ENCODE data around the gene ZNF407. TPM values are rescaled to one million over a fixed set of nuclear protein-coding genes. Genes with fewer than 3 reads are reported as not detected.

ZNF407 gene
- total and polyA plus RNA-seq, 2 experiments from 2014 or later, result 2.1 to 10.4 TPM

- no peak overlapping the region for H3K4me3 Mint-ChIP-seq
- peaks cover 7% of the 10 kb centered on the region for H3K4me1 Mint-ChIP-seq
- H3K27ac Mint-ChIP-seq, result no peak overlapping the region
- Histone ChIP-seq H3K27ac (ENCODE audit: low read depth) (no peak overlapping the region), H3K79me2 (replicated peaks; ENCODE audit: insufficient read depth) (no peaks in the 10 kb centered on the region), H3K27me3 (ENCODE audit: insufficient read depth) (no peaks in the 10 kb centered on the region), H3K4me1 (ENCODE audit: insufficient read depth) (no peaks in the 10 kb centered on the region), H3K9me2 (ENCODE audit: insufficient read depth) (no peaks in the 10 kb centered on the region; the same call in 1 of the 2 replicates), H2AFZ (no peak overlapping the region), H3K4me2 (no peak overlapping the region), H3K36me3 (ENCODE audit: insufficient read depth) (no peaks in the 10 kb centered on the region), H3F3A (replicated peaks; ENCODE audit: low read depth) (no peaks in the 10 kb centered on the region), H4K20me1 (replicated peaks; ENCODE audit: insufficient read depth) (no peaks in the 10 kb centered on the region), H3K4me3 (no peak overlapping the region)
- TF ChIP-seq POLR2AphosphoS5 (IDR thresholded peaks at IDR 0.05; ENCODE audit: low read depth) (no peak), ZNF114 (CRISPR knock-in tag; IDR thresholded peaks at IDR 0.05) (no peak), EZH2 (IDR thresholded peaks at IDR 0.05; ENCODE audit: low read depth, unreplicated experiment) (no peak), JUNB (IDR thresholded peaks at IDR 0.05; ENCODE audit: unreplicated experiment) (no peak), CTCF (conservative IDR thresholded peaks at IDR 0.05; ENCODE audit: low read depth in 2 of 2) (no peak), EZH2phosphoT487 (IDR thresholded peaks at IDR 0.05; ENCODE audit: unreplicated experiment) (no peak)
- DNase-seq (ENCODE audit: low spot score) (no peak), ATAC-seq (no peak)
- peaks cover 3% of the 10 kb centered on the region for H3K27me3 Mint-ChIP-seq (ENCODE audit: insufficient read depth, low read depth, poor library complexity)
- H3K36me3 Mint-ChIP-seq (ENCODE audit: low read depth), result no peaks in the 10 kb centered on the region
- H3K9me3 Mint-ChIP-seq, result no peaks in the 10 kb centered on the region
These were observed 360.0 kb downstream of the ZNF407 start for GRCh38 chr18:74957588-74958224.

DNA sequence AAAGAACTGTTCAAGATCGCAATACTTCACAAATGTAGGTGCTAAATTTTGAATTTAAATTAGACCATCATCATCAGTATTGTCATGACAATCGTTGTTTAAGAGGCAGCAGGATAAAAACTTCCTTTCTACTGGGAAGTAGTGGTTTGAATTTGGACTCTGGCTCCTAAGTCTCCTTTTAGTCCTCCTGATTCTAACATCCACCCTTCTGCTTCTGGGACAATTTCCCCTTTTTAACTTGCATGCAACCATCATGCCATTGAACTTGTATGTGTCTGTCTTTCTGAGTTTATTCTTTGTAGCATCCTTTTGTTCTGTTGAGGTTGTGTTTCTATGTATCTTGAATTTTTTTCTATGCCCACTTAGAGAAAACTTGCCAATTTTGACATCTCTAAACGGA lies 361.5 kb downstream of the ZNF407 start:
- no peaks in the 10 kb centered on the region for H3K27me3 ChIP-seq (ENCODE audit: insufficient read depth)
- TF ChIP-seq, protein P1, sequence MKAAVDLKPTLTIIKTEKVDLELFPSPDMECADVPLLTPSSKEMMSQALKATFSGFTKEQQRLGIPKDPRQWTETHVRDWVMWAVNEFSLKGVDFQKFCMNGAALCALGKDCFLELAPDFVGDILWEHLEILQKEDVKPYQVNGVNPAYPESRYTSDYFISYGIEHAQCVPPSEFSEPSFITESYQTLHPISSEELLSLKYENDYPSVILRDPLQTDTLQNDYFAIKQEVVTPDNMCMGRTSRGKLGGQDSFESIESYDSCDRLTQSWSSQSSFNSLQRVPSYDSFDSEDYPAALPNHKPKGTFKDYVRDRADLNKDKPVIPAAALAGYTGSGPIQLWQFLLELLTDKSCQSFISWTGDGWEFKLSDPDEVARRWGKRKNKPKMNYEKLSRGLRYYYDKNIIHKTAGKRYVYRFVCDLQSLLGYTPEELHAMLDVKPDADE (IDR thresholded peaks at IDR 0.05), result no peak
- TF ChIP-seq JUNB (IDR thresholded peaks at IDR 0.05; ENCODE audit: unreplicated experiment) (no peak), POLR2AphosphoS5 (IDR thresholded peaks at IDR 0.05; ENCODE audit: low read depth) (no peak), STAT1 (IDR thresholded peaks at IDR 0.05; ENCODE audit: unreplicated experiment) (no peak), NANOG (IDR thresholded peaks at IDR 0.05; ENCODE audit: borderline replicate concordance) (no peak), EZH2phosphoT487 (IDR thresholded peaks at IDR 0.05; ENCODE audit: unreplicated experiment) (no peak), EZH2 (IDR thresholded peaks at IDR 0.05; ENCODE audit: low read depth, unreplicated experiment) (no peak), ZNF331 (CRISPR knock-in tag; IDR thresholded peaks at IDR 0.05; ENCODE audit: low read depth) (no peak), CTCF (conservative IDR thresholded peaks at IDR 0.05; ENCODE audit: low read depth in 2 of 2) (no peak), ZNF114 (CRISPR knock-in tag; IDR thresholded peaks at IDR 0.05) (no peak)
- TF ChIP-seq, protein P2, sequence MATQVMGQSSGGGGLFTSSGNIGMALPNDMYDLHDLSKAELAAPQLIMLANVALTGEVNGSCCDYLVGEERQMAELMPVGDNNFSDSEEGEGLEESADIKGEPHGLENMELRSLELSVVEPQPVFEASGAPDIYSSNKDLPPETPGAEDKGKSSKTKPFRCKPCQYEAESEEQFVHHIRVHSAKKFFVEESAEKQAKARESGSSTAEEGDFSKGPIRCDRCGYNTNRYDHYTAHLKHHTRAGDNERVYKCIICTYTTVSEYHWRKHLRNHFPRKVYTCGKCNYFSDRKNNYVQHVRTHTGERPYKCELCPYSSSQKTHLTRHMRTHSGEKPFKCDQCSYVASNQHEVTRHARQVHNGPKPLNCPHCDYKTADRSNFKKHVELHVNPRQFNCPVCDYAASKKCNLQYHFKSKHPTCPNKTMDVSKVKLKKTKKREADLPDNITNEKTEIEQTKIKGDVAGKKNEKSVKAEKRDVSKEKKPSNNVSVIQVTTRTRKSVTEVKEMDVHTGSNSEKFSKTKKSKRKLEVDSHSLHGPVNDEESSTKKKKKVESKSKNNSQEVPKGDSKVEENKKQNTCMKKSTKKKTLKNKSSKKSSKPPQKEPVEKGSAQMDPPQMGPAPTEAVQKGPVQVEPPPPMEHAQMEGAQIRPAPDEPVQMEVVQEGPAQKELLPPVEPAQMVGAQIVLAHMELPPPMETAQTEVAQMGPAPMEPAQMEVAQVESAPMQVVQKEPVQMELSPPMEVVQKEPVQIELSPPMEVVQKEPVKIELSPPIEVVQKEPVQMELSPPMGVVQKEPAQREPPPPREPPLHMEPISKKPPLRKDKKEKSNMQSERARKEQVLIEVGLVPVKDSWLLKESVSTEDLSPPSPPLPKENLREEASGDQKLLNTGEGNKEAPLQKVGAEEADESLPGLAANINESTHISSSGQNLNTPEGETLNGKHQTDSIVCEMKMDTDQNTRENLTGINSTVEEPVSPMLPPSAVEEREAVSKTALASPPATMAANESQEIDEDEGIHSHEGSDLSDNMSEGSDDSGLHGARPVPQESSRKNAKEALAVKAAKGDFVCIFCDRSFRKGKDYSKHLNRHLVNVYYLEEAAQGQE (IDR thresholded peaks at IDR 0.05; ENCODE audit: unreplicated experiment), result no peak

More for the DNA sequence above, 361.5 kb downstream of the ZNF407 start:
- peaks cover 2% of the 10 kb centered on the region for H3K27me3 Mint-ChIP-seq (ENCODE audit: insufficient read depth, low read depth, poor library complexity)
- no peaks in the 10 kb centered on the region for H3K4me1 ChIP-seq (ENCODE audit: insufficient read depth)
- no peak overlapping the region for H2AFZ ChIP-seq
- DNase-seq (ENCODE audit: low spot score) (no peak), ATAC-seq (no peak)
- no peaks in the 10 kb centered on the region for H3K36me3 Mint-ChIP-seq (ENCODE audit: low read depth)
- H3K36me3 ChIP-seq (ENCODE audit: insufficient read depth), result no peaks in the 10 kb centered on the region
- no peak overlapping the region for H3K4me2 ChIP-seq
- H3K9me2 ChIP-seq (ENCODE audit: insufficient read depth), result no peaks in the 10 kb centered on the region
- H3F3A ChIP-seq (replicated peaks; ENCODE audit: low read depth), result no peaks in the 10 kb centered on the region
- no peaks in the 10 kb centered on the region for H4K20me1 ChIP-seq (replicated peaks; ENCODE audit: insufficient read depth)
- H3K79me2 ChIP-seq (replicated peaks; ENCODE audit: insufficient read depth), result no peaks in the 10 kb centered on the region
- H3K4me1 Mint-ChIP-seq, result peaks cover 11% of the 10 kb centered on the region
- H3K27ac Mint-ChIP-seq, result no peak overlapping the region
- H3K4me3 Mint-ChIP-seq, result no peak overlapping the region
- H3K4me3 ChIP-seq, result no peak overlapping the region
- H3K27ac ChIP-seq (ENCODE audit: low read depth), result no peak overlapping the region
- H3K9me3 Mint-ChIP-seq, result no peaks in the 10 kb centered on the region
